Measurements from ENCODE around the gene FHOD3.

FHOD3 gene

GRCh38 chr18:36488131-36488530 lies 190.6 kb downstream of the FHOD3 start:
- DNase-seq = no peak

- no peak for DNase-seq
Measured at GRCh38 chr18:36490897-36491296, 193.4 kb downstream of the FHOD3 start.

GRCh38 chr18:36492604-36493329 lies 195.3 kb downstream of the FHOD3 start:
- DNase-seq = no peak

- DNase-seq = no peak
Measured at GRCh38 chr18:36493349-36494159, 196.0 kb downstream of the FHOD3 start.

DNA sequence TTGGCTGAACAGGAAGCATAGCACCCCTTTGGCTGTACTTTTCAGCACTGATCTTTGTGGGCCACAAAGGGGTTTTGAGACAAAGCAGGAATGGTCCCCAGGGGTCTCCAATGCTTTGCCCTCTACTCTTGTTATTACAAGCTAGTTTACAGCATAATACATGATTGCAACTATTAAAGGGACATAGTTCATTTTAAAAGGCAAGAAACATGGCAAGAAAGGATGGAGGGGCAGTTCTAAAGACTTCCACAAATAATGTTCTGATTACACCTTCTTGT lies 196.6 kb downstream of the FHOD3 start:
- DNase-seq = no peak

GRCh38 chr18:36496022-36496421 lies 198.5 kb downstream of the FHOD3 start:
- no peak for DNase-seq

- DNase-seq = no peak
Measured at GRCh38 chr18:36499938-36500337, 202.4 kb downstream of the FHOD3 start.

- no peak for DNase-seq
Measured at GRCh38 chr18:36501100-36501499, 203.6 kb downstream of the FHOD3 start.

DNA sequence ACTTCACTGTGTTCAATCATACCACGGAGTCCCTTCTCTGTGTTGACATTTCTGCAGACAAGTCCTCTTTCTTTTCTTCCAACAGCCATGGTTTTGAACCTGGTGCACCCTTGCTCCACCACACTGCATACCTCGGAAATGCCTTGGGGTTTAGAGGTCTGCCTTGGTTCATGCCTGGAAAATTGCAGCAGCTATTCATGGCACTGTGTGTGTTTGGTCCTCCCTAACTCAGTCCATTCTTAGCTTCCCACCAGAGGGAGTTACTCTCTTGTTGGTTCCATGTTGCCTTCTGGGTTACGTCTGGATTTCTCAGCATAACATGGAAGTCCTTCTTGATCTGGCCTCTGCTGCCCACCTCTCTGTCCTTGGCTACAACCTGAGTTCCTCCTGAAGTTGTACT lies 206.0 kb downstream of the FHOD3 start:
- DNase-seq = no peak

GRCh38 chr18:36504928-36505327 lies 207.4 kb downstream of the FHOD3 start:
- DNase-seq = no peak

GRCh38 chr18:36505665-36506064 lies 208.2 kb downstream of the FHOD3 start:
- DNase-seq = no peak

DNA sequence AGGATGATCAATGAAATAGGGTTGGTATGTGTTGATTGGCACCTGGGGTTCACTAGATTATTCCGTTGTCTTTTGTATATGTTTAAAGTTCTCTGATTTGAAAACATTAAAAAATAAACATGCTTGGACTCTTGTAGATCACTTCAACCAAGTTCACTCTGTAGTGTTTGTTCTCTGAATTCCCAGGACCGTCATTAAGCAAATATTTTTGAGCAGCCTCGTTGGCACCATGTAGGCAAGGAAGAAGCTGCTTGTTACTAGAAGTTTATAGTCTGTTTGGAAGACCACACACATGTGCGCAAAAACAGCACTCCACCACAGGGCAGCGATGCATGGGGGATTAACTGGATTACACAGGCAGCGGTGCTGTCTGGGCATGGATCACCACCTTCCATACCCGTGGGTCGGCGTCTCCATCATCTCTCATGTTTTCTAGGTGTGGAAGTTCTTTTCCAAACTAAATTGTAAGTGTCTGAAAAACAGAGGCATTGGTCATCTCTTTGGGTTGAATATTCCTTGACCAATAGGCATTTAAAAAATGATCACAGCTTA lies 212.2 kb downstream of the FHOD3 start:
- no peak for DNase-seq

DNA sequence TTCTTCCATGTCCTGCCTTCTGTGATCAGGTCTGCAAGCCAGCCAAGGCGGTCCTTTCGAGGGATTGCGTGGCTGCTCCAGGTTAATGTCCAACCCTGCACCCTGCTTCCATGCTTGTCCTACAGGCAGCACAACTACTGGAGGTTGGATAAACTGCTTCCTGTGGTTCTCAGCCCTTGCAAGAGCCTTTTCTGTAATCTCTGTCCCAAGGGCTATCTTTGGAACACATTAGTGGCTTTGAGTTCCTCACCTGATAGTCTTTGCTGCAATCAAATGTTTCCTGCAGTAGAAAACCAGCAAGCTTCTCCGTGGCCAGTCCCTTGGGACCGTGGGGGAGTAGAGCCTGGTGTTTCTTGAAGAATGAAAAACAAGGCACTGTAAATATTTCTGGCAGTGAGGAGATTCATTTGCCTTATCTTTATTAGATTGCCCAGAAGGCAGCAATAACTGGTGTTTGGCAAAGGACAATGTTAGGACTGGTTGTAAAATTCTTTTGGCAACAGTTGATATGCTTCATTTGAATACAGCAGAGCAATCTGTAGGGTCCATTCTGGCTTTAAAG lies 214.4 kb downstream of the FHOD3 start:
- DNase-seq = no peak

DNA sequence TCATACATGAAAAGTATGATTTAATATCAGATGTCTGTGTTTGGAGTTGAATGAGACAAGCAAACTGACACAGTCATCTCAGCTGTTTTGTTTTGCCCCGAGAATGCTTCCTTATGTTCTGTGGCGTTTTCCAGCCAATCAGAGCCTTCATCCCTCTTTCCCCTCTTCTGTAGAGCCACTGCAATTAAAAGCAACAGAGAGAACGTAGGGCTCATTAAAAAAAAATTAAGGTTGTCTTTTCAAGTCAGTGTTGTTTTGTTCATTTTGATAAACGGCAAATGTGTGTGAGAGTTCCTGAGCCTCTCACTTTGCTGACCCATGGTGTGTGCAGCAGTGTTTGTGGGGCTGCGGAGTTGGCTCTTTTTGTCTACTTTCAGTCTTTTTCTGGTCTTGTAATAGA lies 216.0 kb downstream of the FHOD3 start:
- no peak for DNase-seq

- no peak for DNase-seq
Measured at GRCh38 chr18:36514778-36515177, 217.3 kb downstream of the FHOD3 start.

- no peak for DNase-seq
Measured at GRCh38 chr18:36516258-36516657, 218.7 kb downstream of the FHOD3 start.

DNA sequence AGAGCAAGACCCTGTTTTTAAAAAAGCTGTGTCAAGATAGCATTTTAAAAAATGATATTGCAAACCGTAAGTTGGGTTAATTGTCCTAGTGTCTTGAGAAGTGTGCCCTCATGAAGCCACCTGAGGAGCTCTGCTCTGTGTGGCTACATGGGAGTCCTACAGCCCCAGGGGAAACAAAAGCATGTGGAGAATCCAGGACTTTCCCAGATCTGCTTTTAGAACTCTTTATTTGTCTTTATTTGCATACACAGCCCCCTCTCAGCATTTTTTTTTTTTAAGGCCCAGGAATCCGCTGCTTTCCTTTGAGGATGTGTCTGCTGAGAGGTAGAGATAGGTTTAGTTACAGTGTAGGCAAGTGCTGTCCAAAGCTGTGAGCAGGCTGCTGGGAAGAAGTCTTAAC lies 219.2 kb downstream of the FHOD3 start:
- no peak for DNase-seq

- DNase-seq = no peak
Measured at GRCh38 chr18:36518839-36519238, 221.3 kb downstream of the FHOD3 start.

GRCh38 chr18:36519358-36519757 lies 221.8 kb downstream of the FHOD3 start:
- DNase-seq = no peak

DNA sequence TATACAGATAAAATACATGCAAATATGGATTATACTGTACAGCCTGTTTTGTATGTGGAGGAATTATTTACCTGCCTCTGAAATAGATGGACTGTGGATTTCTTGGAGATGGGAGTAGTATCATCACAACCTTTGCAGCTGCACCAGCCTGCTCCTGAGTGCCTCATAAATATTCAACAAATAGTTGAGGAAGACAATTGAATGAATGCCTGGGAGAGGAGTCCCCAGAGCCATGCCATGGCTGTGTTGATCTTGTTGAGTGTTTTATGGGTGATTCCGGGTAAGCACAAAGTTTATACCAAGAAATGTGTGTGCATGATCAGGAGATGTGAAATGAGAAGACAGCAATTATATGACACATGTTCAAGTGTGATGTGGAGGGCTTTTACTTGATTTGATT lies 225.0 kb downstream of the FHOD3 start:
- DNase-seq = no peak

GRCh38 chr18:36525913-36526312 lies 228.4 kb downstream of the FHOD3 start:
- DNase-seq = no peak

DNA sequence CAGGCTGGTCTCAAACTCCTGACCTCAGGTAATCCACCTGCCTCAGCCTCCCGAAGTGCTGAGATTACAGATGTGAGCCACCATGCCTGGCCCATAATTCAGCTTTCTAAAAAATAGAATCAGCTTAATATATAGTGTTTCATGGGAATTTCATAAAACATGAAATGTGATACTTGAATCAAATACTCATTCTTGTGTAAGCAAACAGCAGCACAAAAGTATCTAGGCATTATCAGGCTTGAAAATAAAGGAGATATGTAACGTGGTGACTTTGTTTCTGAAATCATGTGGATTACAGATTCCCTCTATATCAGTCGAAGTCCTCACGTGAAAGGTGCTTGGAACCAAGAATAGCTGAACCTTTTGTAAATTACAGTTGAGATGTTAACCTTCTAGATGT lies 229.1 kb downstream of the FHOD3 start:
- DNase-seq = no peak

- no peak for DNase-seq
Measured at GRCh38 chr18:36527051-36527450, 229.5 kb downstream of the FHOD3 start.
